Suprapubic skin (tissue), 4 donors: Measurements from ENCODE around the gene IRF2BP2.

ENCODE experiments used
- CTCF ChIP-seq, 2 donors: fragments of 200-600 bp in 1 of 2; fragments of 450-650 bp in 1 of 2; sonication (generic) in 1 of 2; IDR thresholded peaks; one replicate each; pipeline ENCODE4 v1.5.1; 2016 to 2019; ENCODE audit warnings: antibody characterized with exemption in 2 of 2, mild to moderate bottlenecking in 1 of 2, moderate library complexity in 1 of 2
- EP300 ChIP-seq: sonication (generic); formaldehyde crosslinking; IDR thresholded peaks from one replicate; pipeline ENCODE4 v1.6.1; 2017; ENCODE audit warnings: antibody characterized with exemption
- POLR2A ChIP-seq, 2 donors: fragments of 450-650 bp; IDR thresholded peaks; one replicate each; pipeline ENCODE4 v1.6.1; 2017; ENCODE audit warnings: antibody characterized with exemption in 2 of 2, mild to moderate bottlenecking in 2 of 2, moderate library complexity in 2 of 2
- POLR2AphosphoS5 ChIP-seq, 3 donors: sonication (generic); formaldehyde crosslinking; IDR thresholded peaks; one replicate each; pipeline ENCODE4 v1.6.1; 2017; ENCODE audit warnings: antibody characterized with exemption in 3 of 3

GRCh38 chr1:234570329-234571120, 39.5 kb downstream of the IRF2BP2 start:
- TF ChIP-seq POLR2A (IDR thresholded peaks at IDR 0.05) = no peak
- no peak for TF ChIP-seq CTCF (IDR thresholded peaks at IDR 0.05)
- no peak for TF ChIP-seq POLR2AphosphoS5 (IDR thresholded peaks at IDR 0.05)
- TF ChIP-seq EP300 = no peak
